Brain microvascular endothelial cell (primary cell): Measurements from ENCODE around the gene PRSS33.

Experiments used
- DNase-seq: peaks from one replicate; pipeline ENCODE4 v3.0.0-alpha.2; 2020
- H3K27ac ChIP-seq: fragments of 250-450 bp; sonication (Bioruptor Pico); 2 replicates; pipeline ENCODE4 v1.5.1; 2020; ENCODE audit warnings: mild to moderate bottlenecking, moderate library complexity
- H3K27me3 ChIP-seq: fragments of 250-450 bp; sonication (Bioruptor Pico); replicated peaks from 2 replicates; pipeline ENCODE4 v1.5.1; 2020; ENCODE audit warnings: mild to moderate bottlenecking
- H3K36me3 ChIP-seq: fragments of 250-450 bp; sonication (Bioruptor Pico); replicated peaks from 2 replicates; pipeline ENCODE4 v1.5.1; 2020; ENCODE audit warnings: mild to moderate bottlenecking
- H3K4me3 ChIP-seq: 2 replicates; pipeline ENCODE4 v1.5.1; 2011; ENCODE audit warnings: low read depth, mild to moderate bottlenecking, control low read depth, low read length, moderate library complexity
- CTCF ChIP-seq: IDR thresholded peaks from 2 replicates; pipeline ENCODE4 v1.5.1; 2011; ENCODE audit warnings: low read depth, mild to moderate bottlenecking, moderate library complexity, low read length, control low read depth, inconsistent platforms; ENCODE audit errors: missing control alignments
- in situ Hi-C: cut with HindIII; loops from 2 replicates; pipeline ENCODE4 v1.10.0; 2017; ENCODE audit warnings: low sequenced_read_pairs, low pct_ligation_motif_present

The PRSS33 gene

GRCh38 chr16:2792940-2793339 lies 5.6 kb upstream of the PRSS33 start:
- Histone ChIP-seq H3K27me3 (peaks cover 22% of the 10 kb centered on the region), H3K4me3 (no peak overlapping the region), H3K36me3 (no peaks in the 10 kb centered on the region), H3K27ac (no peak overlapping the region)
- no peak for DNase-seq
- in situ Hi-C loops, result no loop called here
- no peak for TF ChIP-seq CTCF

GRCh38 chr16:2791174-2791573 lies 3.8 kb upstream of the PRSS33 start:
- in situ Hi-C loops, result no loop called here
- no peak for TF ChIP-seq CTCF
- peaks cover 31% of the 10 kb centered on the region for H3K27me3 ChIP-seq
- H3K36me3 ChIP-seq, result no peaks in the 10 kb centered on the region
- H3K4me3 ChIP-seq, result no peak overlapping the region
- no peak overlapping the region for H3K27ac ChIP-seq
- no peak for DNase-seq

- in situ Hi-C loops, result no loop called here
- no peak for TF ChIP-seq CTCF
- no peak for DNase-seq
- H3K36me3 ChIP-seq, result no peaks in the 10 kb centered on the region
- H3K4me3 ChIP-seq, result no peak overlapping the region
- H3K27ac ChIP-seq, result no peak overlapping the region
- peaks cover 36% of the 10 kb centered on the region for H3K27me3 ChIP-seq
Observed at GRCh38 chr16:2790631-2791030, 3.3 kb upstream of the PRSS33 start.

GRCh38 chr16:2787961-2788360 lies 601 bp upstream of the PRSS33 start:
- Histone ChIP-seq H3K4me3 (no peak overlapping the region), H3K27ac (no peak overlapping the region), H3K36me3 (no peaks in the 10 kb centered on the region), H3K27me3 (peaks cover 47% of the 10 kb centered on the region)
- no peak for TF ChIP-seq CTCF
- no peak for DNase-seq
- in situ Hi-C loops, result no loop called here

GRCh38 chr16:2786826-2787151 lies 571 bp downstream of the PRSS33 start:
- no peaks in the 10 kb centered on the region for H3K36me3 ChIP-seq
- H3K27me3 ChIP-seq, result peaks cover 47% of the 10 kb centered on the region
- TF ChIP-seq CTCF, result no peak
- H3K27ac ChIP-seq, result no peak overlapping the region
- H3K4me3 ChIP-seq, result no peak overlapping the region
- no peak for DNase-seq
- in situ Hi-C loops, result no loop called here

GRCh38 chr16:2786061-2786825 lies 1.1 kb downstream of the PRSS33 start:
- H3K4me3 ChIP-seq, result no peak overlapping the region
- H3K36me3 ChIP-seq, result no peaks in the 10 kb centered on the region
- peaks cover 47% of the 10 kb centered on the region for H3K27me3 ChIP-seq
- no peak for TF ChIP-seq CTCF
- no peak for DNase-seq
- in situ Hi-C loops, result no loop called here
- no peak overlapping the region for H3K27ac ChIP-seq
